ENCODE data around the gene SMG6.

The SMG6 gene

GRCh38 chr17:2174468-2175293 is 128.9 kb downstream of the SMG6 start:
- ATAC-seq = peak; percentile 65
- TF ChIP-seq ISL1 (CRISPR knock-in tag; IDR thresholded peaks at IDR 0.05) (peak; percentile 39), TCF4 (CRISPR knock-in tag; IDR thresholded peaks at IDR 0.05; ENCODE audit: borderline replicate concordance) (0 out of 2 replicates have a peak, but pooled peaks have one; percentile 66), BACH2 (CRISPR knock-in tag; IDR thresholded peaks at IDR 0.05; ENCODE audit: borderline replicate concordance) (no peak; the same call in 1 of the 2 replicates), TOX (CRISPR knock-in tag; IDR thresholded peaks at IDR 0.05; ENCODE audit: borderline replicate concordance) (no peak), ZNF70 (CRISPR knock-in tag; IDR thresholded peaks at IDR 0.05) (peak; percentile 75), ARNTL (CRISPR knock-in tag; IDR thresholded peaks at IDR 0.05; ENCODE audit: borderline replicate concordance, low read depth) (peak; percentile 40; the same call in 1 of the 2 replicates), CREB5 (CRISPR knock-in tag; IDR thresholded peaks at IDR 0.05; ENCODE audit: low read depth) (no peak; the same call in 1 of the 2 replicates), OSR1 (CRISPR knock-in tag; IDR thresholded peaks at IDR 0.05) (no peak), POU6F1 (CRISPR knock-in tag; IDR thresholded peaks at IDR 0.05; ENCODE audit: borderline replicate concordance, low read depth) (no peak), CSDC2 (CRISPR knock-in tag; IDR thresholded peaks at IDR 0.05) (peak; percentile 49), ZC3H10 (CRISPR knock-in tag; IDR thresholded peaks at IDR 0.05) (peak; percentile 65; the same call in 1 of the 2 replicates), PPARA (CRISPR knock-in tag; IDR thresholded peaks at IDR 0.05; ENCODE audit: borderline replicate concordance) (0 out of 2 replicates have a peak, but pooled peaks have one; percentile 7), ZNF8 (CRISPR knock-in tag; IDR thresholded peaks at IDR 0.05) (peak; percentile 43), TSHZ2 (CRISPR knock-in tag; IDR thresholded peaks at IDR 0.05) (peak; percentile 70), CSRNP3 (CRISPR knock-in tag; IDR thresholded peaks at IDR 0.05) (no peak), ESRRG (CRISPR knock-in tag; IDR thresholded peaks at IDR 0.05) (no peak), ZFP30 (CRISPR knock-in tag; IDR thresholded peaks at IDR 0.05) (no peak), ZFP3 (CRISPR knock-in tag; IDR thresholded peaks at IDR 0.05) (0 out of 2 replicates have a peak, but pooled peaks have one; percentile 11), SNAI2 (CRISPR knock-in tag; IDR thresholded peaks at IDR 0.05) (peak; percentile 72; the same call in 1 of the 2 replicates), GLIS3 (CRISPR knock-in tag; IDR thresholded peaks at IDR 0.05) (peak; percentile 5; the same call in 1 of the 2 replicates), ZNF565 (CRISPR knock-in tag; conservative IDR thresholded peaks at IDR 0.05; ENCODE audit: low read depth) (peak; percentile 84), PATZ1 (CRISPR knock-in tag; IDR thresholded peaks at IDR 0.05; ENCODE audit: borderline replicate concordance) (peak; percentile 54; the same call in 1 of the 2 replicates), RARB (CRISPR knock-in tag; IDR thresholded peaks at IDR 0.05) (peak; percentile 80; the same call in 1 of the 2 replicates)

- no peak for ATAC-seq
- TF ChIP-seq TOX (CRISPR knock-in tag; IDR thresholded peaks at IDR 0.05; ENCODE audit: borderline replicate concordance) (no peak), ZC3H10 (CRISPR knock-in tag; IDR thresholded peaks at IDR 0.05) (no peak), ARNTL (CRISPR knock-in tag; IDR thresholded peaks at IDR 0.05; ENCODE audit: borderline replicate concordance, low read depth) (no peak), ESRRG (CRISPR knock-in tag; IDR thresholded peaks at IDR 0.05) (no peak), ZFP30 (CRISPR knock-in tag; IDR thresholded peaks at IDR 0.05) (no peak), CREB5 (CRISPR knock-in tag; IDR thresholded peaks at IDR 0.05; ENCODE audit: low read depth) (no peak)
Observed at GRCh38 chr17:2174014-2174413, 129.6 kb downstream of the SMG6 start.
